ENCODE data around the gene TMPRSS3. TPM values are rescaled to one million over a fixed set of nuclear protein-coding genes. Genes with fewer than 3 reads are reported as not detected.

TMPRSS3 gene
- total and polyA plus RNA-seq, 9 of the 15 experiments (the other 6 are each of a cell fraction or from before 2014, with no cell fraction given) = 0.07 TPM; not detected in 8

DNA sequence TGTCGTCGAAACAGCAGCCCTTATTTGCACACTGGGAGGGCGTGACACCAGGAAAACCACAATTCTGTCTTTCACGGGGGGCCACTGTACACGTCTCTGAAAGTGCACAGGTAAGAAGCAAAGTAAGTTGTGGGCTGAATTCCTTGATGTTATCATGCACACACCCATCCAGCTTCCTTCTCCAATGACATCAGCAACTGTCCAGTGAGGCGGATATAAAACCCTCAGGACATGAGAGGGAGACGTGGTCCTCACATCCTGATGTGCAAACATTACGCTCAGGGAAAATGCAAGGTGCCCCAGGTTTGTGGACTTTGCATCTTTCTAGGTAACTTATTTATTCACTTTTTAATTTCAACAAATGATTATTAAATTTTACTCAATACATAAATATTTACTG, 32.5 kb downstream of the TMPRSS3 start:
- ATAC-seq = no peak
- TF ChIP-seq SMC3 (conservative IDR thresholded peaks at IDR 0.05; ENCODE audit: insufficient read depth, low read depth, low read length) (no peak), KDM1A (IDR thresholded peaks at IDR 0.05) (no peak), FOXJ3 (CRISPR knock-in tag; IDR thresholded peaks at IDR 0.05) (no peak), ZNF133 (CRISPR knock-in tag; IDR thresholded peaks at IDR 0.05) (no peak)
- intact Hi-C loops (cut with micrococcal nuclease) (loop anchor here (10.0 kb wide), 1 partner anchor 171 kb away; no protein-coding TSS in a partner anchor), in situ Hi-C loops (cut with MboI) (no loop called here)
- peaks cover 30 to 70% of the 10 kb centered on the region in 2 experiments for H3K27me3 ChIP-seq (ENCODE audit: control insufficient read depth in 2 of 2, insufficient read depth in 2 of 2, low read length in 2 of 2)
- no peaks in the 10 kb centered on the region for H3K9me1 ChIP-seq (ENCODE audit: control insufficient read depth, insufficient read depth, low read length)
- no peak for FAIRE-seq
- H3K36me3 ChIP-seq (ENCODE audit: control insufficient read depth, insufficient read depth, low read length) = no peaks in the 10 kb centered on the region
- BruUV-seq (replicated peaks) = no TSS peak
- no peak overlapping the region for H2AFZ ChIP-seq (ENCODE audit: low read depth, low read length)
- H4K20me1 ChIP-seq (replicated peaks; ENCODE audit: control insufficient read depth, insufficient read depth, low read length) = 0 out of 2 replicates have a peak, but pooled peaks cover 5% of the 10 kb centered on the region
- H3K4me1 ChIP-seq (replicated peaks in 1 of 2; ENCODE audit: control insufficient read depth in 2 of 2, insufficient read depth in 2 of 2, low read length in 2 of 2) = peaks cover 0 to 7% of the 10 kb centered on the region in 2 experiments; a peak in 3 of 5 replicates
- 4% methylated on average over 8 of the region's 8 CpGs for WGBS (ENCODE audit: insufficient coverage, low coverage, missing lambda C conversion rate)
- ChIA-PET CTCF (ENCODE audit: low intra/inter-chr PET ratio) (no interaction called here), POLR2A (no interaction called here)
- H3K79me2 ChIP-seq (ENCODE audit: control insufficient read depth, insufficient read depth, low read length) = no peaks in the 10 kb centered on the region
- no peak for DNase-seq (ENCODE audit: extremely low read depth in 1 of 4, low spot score in 3 of 4)
- H3K4me3 ChIP-seq = no peak overlapping the region
- H3K27ac ChIP-seq (ENCODE audit: extremely low read depth, low read depth, low read length) = no peak overlapping the region
- no peak overlapping the region for H3K9ac ChIP-seq (ENCODE audit: insufficient read depth in 1 of 2, low read depth in 2 of 2, low read length in 2 of 2)
- no peak overlapping the region for H3K4me2 ChIP-seq (ENCODE audit: insufficient read depth, low read length)
- H3K9me3 ChIP-seq (replicated peaks; ENCODE audit: control insufficient read depth, insufficient read depth, low read depth, low read length) = no peaks in the 10 kb centered on the region

DNA sequence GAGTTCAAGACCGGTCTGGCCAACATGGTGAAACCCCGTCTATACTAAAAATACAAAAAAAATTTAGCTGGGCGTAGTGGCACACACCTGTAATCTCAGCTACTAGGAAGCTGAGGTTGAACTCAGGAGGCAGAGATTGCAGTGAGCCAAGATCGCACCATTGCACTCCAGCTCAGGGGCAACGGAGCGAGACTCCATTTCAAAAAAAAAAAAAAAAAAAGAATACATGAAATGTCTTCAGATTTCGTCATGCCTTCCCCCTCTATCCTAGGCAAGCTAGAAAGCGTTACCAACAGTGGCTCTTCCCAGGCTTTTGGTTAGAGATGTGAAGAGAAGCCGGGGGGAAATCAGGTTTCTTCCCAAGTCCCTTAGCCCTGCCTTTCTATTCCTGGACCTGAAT, 33.2 kb downstream of the TMPRSS3 start:
- peaks cover 0 to 5% of the 10 kb centered on the region in 2 experiments; a peak in 3 of 5 replicates for H3K4me1 ChIP-seq (replicated peaks in 1 of 2; ENCODE audit: control insufficient read depth in 2 of 2, insufficient read depth in 2 of 2, low read length in 2 of 2)
- no peak for DNase-seq (ENCODE audit: extremely low read depth in 1 of 4, low spot score in 3 of 4)
- H3K9ac ChIP-seq (ENCODE audit: insufficient read depth in 1 of 2, low read depth in 2 of 2, low read length in 2 of 2) = no peak overlapping the region
- no peak overlapping the region for H2AFZ ChIP-seq (ENCODE audit: low read depth, low read length)
- ChIA-PET POLR2A (no interaction called here), CTCF (ENCODE audit: low intra/inter-chr PET ratio) (no interaction called here)
- no peaks in the 10 kb centered on the region for H3K9me3 ChIP-seq (replicated peaks; ENCODE audit: control insufficient read depth, insufficient read depth, low read depth, low read length)
- H3K27ac ChIP-seq (ENCODE audit: extremely low read depth, low read depth, low read length) = no peak overlapping the region
- H4K20me1 ChIP-seq (replicated peaks; ENCODE audit: control insufficient read depth, insufficient read depth, low read length) = 0 out of 2 replicates have a peak, but pooled peaks cover 5% of the 10 kb centered on the region
- peaks cover 33 to 75% of the 10 kb centered on the region in 2 experiments for H3K27me3 ChIP-seq (ENCODE audit: control insufficient read depth in 2 of 2, insufficient read depth in 2 of 2, low read length in 2 of 2)
- H3K4me3 ChIP-seq = no peak overlapping the region
- H3K4me2 ChIP-seq (ENCODE audit: insufficient read depth, low read length) = no peak overlapping the region
- in situ Hi-C loops (cut with MboI) (no loop called here), intact Hi-C loops (cut with micrococcal nuclease) (loop anchor here (10.0 kb wide), 1 partner anchor 172 kb away; no protein-coding TSS in a partner anchor)
- no peak for ATAC-seq
- H3K79me2 ChIP-seq (ENCODE audit: control insufficient read depth, insufficient read depth, low read length) = no peaks in the 10 kb centered on the region
- H3K9me1 ChIP-seq (ENCODE audit: control insufficient read depth, insufficient read depth, low read length) = no peaks in the 10 kb centered on the region
- under 1% methylated on average over 8 of the region's 9 CpGs for WGBS (ENCODE audit: insufficient coverage, low coverage, missing lambda C conversion rate)
- FAIRE-seq = no peak
- no TSS peak for BruUV-seq (replicated peaks)
- no peaks in the 10 kb centered on the region for H3K36me3 ChIP-seq (ENCODE audit: control insufficient read depth, insufficient read depth, low read length)
- peak; percentile 33 to 43; a peak in 2 of 4 replicates for TF ChIP-seq KDM1A (IDR thresholded peaks at IDR 0.05)
- TF ChIP-seq HDAC2 (IDR thresholded peaks at IDR 0.05) = no peak
